ENCODE results near the gene SLC6A13. TPM values are rescaled to one million over a fixed set of nuclear protein-coding genes. Genes with fewer than 3 reads are reported as not detected.

The SLC6A13 gene
- total RNA-seq, 1 experiment from 2014 or later, result not detected

DNA sequence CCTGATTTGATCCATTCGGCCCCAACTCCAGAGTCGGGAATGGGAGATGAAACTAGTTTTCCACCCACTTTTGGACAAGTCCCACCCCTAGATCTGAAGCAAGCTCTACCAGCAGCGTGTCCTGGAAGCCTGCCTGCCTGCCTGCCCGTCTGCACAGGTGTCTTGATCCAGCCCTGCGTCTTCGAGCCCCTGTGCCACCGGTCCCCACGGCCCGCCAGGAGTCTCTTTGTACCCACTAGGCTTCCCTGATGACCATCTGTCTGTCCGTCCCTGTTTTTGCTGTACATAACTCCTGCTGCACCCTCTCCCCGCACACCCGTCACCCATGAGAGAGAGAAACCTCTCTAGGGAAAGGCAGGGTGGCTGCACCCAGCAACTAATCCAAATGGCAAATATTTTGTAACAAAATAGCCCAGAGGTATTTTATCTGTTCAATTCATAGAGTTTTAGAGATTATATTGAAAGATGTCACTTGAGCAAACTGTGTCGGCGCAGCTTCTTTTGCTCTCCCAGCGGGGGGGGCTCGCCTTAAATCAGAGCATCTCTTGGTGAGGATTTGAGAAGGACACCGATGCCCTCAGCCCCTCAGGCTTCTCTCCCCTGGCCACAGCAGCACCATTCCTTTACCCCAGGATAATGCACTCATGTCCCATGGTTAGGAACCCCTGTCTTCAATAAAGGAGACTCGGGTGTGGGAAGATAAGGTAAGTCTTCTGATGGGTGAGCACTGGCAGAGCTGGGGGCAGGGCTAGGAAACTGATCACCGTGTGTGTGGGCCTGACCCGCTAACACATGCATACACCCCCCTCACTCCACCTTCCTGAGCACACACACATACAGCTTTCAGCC, 84.4 kb downstream of the SLC6A13 start:
- no TSS peak for BruUV-seq (replicated peaks)
- H3K27me3 ChIP-seq (replicated peaks; ENCODE audit: insufficient read depth, low read depth, low read length, poor library complexity), result no peaks in the 10 kb centered on the region
- H3K9me3 ChIP-seq (ENCODE audit: low read depth, low read length, poor library complexity, severe bottlenecking), result no peaks in the 10 kb centered on the region
- H3K4me1 ChIP-seq (ENCODE audit: insufficient read depth, low read length, poor library complexity, severe bottlenecking), result no peaks in the 10 kb centered on the region
- ChIA-PET CTCF (no interaction called here), POLR2A (ENCODE audit: low non-redundant PET) (no interaction called here)
- TF ChIP-seq, protein P1, sequence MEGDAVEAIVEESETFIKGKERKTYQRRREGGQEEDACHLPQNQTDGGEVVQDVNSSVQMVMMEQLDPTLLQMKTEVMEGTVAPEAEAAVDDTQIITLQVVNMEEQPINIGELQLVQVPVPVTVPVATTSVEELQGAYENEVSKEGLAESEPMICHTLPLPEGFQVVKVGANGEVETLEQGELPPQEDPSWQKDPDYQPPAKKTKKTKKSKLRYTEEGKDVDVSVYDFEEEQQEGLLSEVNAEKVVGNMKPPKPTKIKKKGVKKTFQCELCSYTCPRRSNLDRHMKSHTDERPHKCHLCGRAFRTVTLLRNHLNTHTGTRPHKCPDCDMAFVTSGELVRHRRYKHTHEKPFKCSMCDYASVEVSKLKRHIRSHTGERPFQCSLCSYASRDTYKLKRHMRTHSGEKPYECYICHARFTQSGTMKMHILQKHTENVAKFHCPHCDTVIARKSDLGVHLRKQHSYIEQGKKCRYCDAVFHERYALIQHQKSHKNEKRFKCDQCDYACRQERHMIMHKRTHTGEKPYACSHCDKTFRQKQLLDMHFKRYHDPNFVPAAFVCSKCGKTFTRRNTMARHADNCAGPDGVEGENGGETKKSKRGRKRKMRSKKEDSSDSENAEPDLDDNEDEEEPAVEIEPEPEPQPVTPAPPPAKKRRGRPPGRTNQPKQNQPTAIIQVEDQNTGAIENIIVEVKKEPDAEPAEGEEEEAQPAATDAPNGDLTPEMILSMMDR (conservative IDR thresholded peaks at IDR 0.05; ENCODE audit: low read depth, low read length), result no peak
- TF ChIP-seq EZH2 (IDR thresholded peaks at IDR 0.05; ENCODE audit: borderline replicate concordance, low read depth, low read length, poor library complexity, severe bottlenecking), result no peak
- H3K4me3 ChIP-seq (ENCODE audit: low read depth, low read length, poor library complexity, severe bottlenecking), result no peak overlapping the region
- intact Hi-C loops (cut with micrococcal nuclease; ENCODE audit: unreplicated experiment), result no loop called here
- H3K27ac ChIP-seq (ENCODE audit: low read depth, low read length, poor library complexity, severe bottlenecking), result no peak overlapping the region
- DNase-seq (ENCODE audit: low spot score), result no peak
- H3K36me3 ChIP-seq (ENCODE audit: insufficient read depth, low read length, poor library complexity, severe bottlenecking), result no peaks in the 10 kb centered on the region

DNA sequence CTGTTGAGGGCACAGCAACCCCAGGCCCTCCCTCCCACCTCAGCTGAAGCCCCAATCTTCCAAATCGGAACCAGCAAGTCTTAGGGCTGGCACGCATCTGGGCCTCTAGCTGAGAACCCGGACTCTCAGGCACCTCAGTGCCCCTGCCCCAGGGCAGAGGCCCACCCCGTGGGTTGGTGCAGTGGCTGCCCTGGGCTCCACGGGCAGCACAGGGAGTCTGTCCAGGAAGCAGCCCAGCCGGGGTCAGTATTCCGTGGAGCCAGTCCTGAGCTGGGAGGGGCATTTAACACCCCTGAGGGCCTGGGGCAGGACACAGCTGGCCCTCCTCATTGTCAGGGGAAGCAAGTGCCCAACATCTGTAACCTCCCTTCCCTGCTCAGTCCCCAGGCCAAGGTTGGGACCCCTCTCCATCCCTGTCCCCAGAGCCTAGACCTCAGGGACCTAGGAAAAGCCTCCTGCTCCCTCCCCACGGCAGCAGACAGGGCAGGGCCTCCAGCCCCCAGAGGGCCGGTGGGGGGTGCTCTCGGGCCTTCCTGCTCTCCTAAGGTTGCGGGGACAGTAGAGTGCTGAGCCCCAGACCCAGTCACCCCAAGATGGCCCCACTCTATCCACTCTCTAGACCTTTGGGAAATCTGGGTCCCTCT, 85.2 kb downstream of the SLC6A13 start:
- no peak overlapping the region for H3K27ac ChIP-seq (ENCODE audit: low read depth, low read length, poor library complexity, severe bottlenecking)
- CTCF ChIA-PET, result no interaction called here

DNA sequence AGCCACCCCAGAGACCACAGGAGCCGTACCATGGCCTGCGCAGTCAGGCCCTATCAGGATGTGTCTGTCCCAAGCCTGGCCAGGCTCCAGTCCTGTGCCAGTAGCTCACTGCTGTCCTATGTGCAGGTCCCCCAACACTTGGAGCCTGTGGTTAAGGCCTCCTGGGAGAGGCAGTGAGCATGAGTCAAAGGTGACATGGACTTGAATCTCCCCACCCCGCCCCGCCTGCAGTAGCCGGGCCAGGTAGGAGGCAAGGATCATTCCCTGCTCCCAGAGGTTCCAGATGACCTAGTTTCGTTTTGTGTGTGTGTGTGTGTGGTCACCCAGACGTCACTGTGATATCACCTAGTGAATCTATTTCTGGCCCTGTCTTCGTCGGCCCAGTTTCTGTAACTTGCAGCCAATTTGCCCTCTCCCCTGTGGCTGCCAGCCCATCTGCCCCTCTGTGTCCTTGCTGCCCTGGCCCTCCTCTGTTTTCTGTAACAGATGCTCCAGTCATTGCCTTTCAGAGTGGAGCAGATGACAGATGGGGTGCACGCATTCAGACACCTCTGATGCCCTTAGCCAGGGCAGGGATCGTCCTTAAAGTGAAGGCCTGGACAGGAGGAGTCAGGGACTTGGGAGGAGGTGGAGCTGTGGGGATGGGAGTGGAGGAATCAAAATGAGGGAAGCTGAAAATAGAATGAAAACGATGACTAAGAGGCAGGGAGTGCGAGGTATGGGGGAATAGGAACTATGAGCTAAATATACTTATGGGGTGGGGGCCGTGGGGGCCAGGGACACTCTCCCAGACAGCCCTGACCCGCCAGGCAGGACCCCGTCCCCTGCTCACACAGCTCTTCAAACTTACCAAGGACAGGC, 86.1 kb downstream of the SLC6A13 start:
- Histone ChIP-seq H3K9me3 (ENCODE audit: low read depth, low read length, poor library complexity, severe bottlenecking) (no peaks in the 10 kb centered on the region), H3K27ac (ENCODE audit: low read depth, low read length, poor library complexity, severe bottlenecking) (no peak overlapping the region), H3K36me3 (ENCODE audit: insufficient read depth, low read length, poor library complexity, severe bottlenecking) (no peaks in the 10 kb centered on the region), H3K4me3 (ENCODE audit: low read depth, low read length, poor library complexity, severe bottlenecking) (no peak overlapping the region), H3K4me1 (ENCODE audit: insufficient read depth, low read length, poor library complexity, severe bottlenecking) (no peaks in the 10 kb centered on the region), H3K27me3 (replicated peaks; ENCODE audit: insufficient read depth, low read depth, low read length, poor library complexity) (no peaks in the 10 kb centered on the region)
- TF ChIP-seq EZH2 (IDR thresholded peaks at IDR 0.05; ENCODE audit: borderline replicate concordance, low read depth, low read length, poor library complexity, severe bottlenecking), result no peak
- TF ChIP-seq, protein P1 (conservative IDR thresholded peaks at IDR 0.05; ENCODE audit: low read depth, low read length), result no peak
- intact Hi-C loops (cut with micrococcal nuclease; ENCODE audit: unreplicated experiment), result no loop called here
- no peak for DNase-seq (ENCODE audit: low spot score)
- BruUV-seq (replicated peaks), result no TSS peak
- ChIA-PET CTCF (no interaction called here), POLR2A (ENCODE audit: low non-redundant PET) (no interaction called here)

More for the DNA sequence above, 85.2 kb downstream of the SLC6A13 start:
- POLR2A ChIA-PET (ENCODE audit: low non-redundant PET), result no interaction called here
- intact Hi-C loops (cut with micrococcal nuclease; ENCODE audit: unreplicated experiment), result no loop called here
- H3K4me3 ChIP-seq (ENCODE audit: low read depth, low read length, poor library complexity, severe bottlenecking), result no peak overlapping the region
- no peaks in the 10 kb centered on the region for H3K9me3 ChIP-seq (ENCODE audit: low read depth, low read length, poor library complexity, severe bottlenecking)
- H3K4me1 ChIP-seq (ENCODE audit: insufficient read depth, low read length, poor library complexity, severe bottlenecking), result no peaks in the 10 kb centered on the region
- DNase-seq (ENCODE audit: low spot score), result no peak
- no TSS peak for BruUV-seq (replicated peaks)
- no peaks in the 10 kb centered on the region for H3K27me3 ChIP-seq (replicated peaks; ENCODE audit: insufficient read depth, low read depth, low read length, poor library complexity)
- TF ChIP-seq, protein P1 (conservative IDR thresholded peaks at IDR 0.05; ENCODE audit: low read depth, low read length), result no peak
- TF ChIP-seq EZH2 (IDR thresholded peaks at IDR 0.05; ENCODE audit: borderline replicate concordance, low read depth, low read length, poor library complexity, severe bottlenecking), result no peak
- H3K36me3 ChIP-seq (ENCODE audit: insufficient read depth, low read length, poor library complexity, severe bottlenecking), result no peaks in the 10 kb centered on the region
